Ovary (tissue), 9 donors: ENCODE data around the gene CPXM1. TPM values are rescaled to one million over a fixed set of nuclear protein-coding genes. Genes with fewer than 3 reads are reported as not detected.
A peak's percentile ranks its signal among the peaks of the same experiment; 100 is the strongest.

Experiments used
- DNase-seq, 5 donors: peaks; one replicate each; pipeline ENCODE4 v3.0.0-alpha.2; 2019 to 2020
- H3K27ac ChIP-seq, 2 donors: fragments of 200-600 bp; one replicate each; pipeline versions ENCODE4 v1.5.1 to v1.8.0; 2019 to 2022
- H3K27me3 ChIP-seq: fragments of 200-600 bp; one replicate; pipeline ENCODE4 v1.8.0; 2022
- H3K36me3 ChIP-seq: fragments of 200-600 bp; sonication (generic); one replicate; pipeline ENCODE4 v1.5.1; 2019
- H3K4me1 ChIP-seq: one replicate; pipeline ENCODE4 v1.8.1; 2013; ENCODE audit warnings: mild to moderate bottlenecking, moderate library complexity; ENCODE audit not compliant: insufficient read depth
- H3K4me3 ChIP-seq: fragments of 200-600 bp; sonication (generic); one replicate; pipeline ENCODE4 v1.5.1; 2017
- H3K9me3 ChIP-seq, 2 donors: fragments of 200-600 bp in 1 of 2; sonication (generic) in 1 of 2; one replicate each; pipeline versions ENCODE4 v1.5.1 to v1.8.1; 2013 to 2019; ENCODE audit warnings: mild to moderate bottlenecking in 1 of 2, moderate library complexity in 1 of 2
- EP300 ChIP-seq: sonication (generic); formaldehyde crosslinking; IDR thresholded peaks from one replicate; pipeline ENCODE4 v1.6.1; 2017; ENCODE audit warnings: antibody characterized with exemption
- POLR2A ChIP-seq: fragments of 450-650 bp; IDR thresholded peaks from one replicate; pipeline ENCODE4 v1.6.1; 2017; ENCODE audit warnings: antibody characterized with exemption, mild to moderate bottlenecking, moderate library complexity
- WGBS, 3 donors: extraction: QIAGEN DNeasy Blood & Tissue Kit in 1 of 3; methylation state at CpG; one replicate each; pipeline versions ENCODE4 v1.1.5 to v1.1.7; 2013 to 2017; 5-methylcytosine and 5-hydroxymethylcytosine counted together
- intact Hi-C, 4 donors: fragments of 100-400 bp; cut with DNase I; formaldehyde crosslinking; loops; one replicate each; pipeline versions ENCODE4 v1.11.0 to v1.15.1; 2022 to 2023
- polyA plus RNA-seq, 2 donors: library from polyadenylated mRNA; stranded (reverse); fragments of 200-250 nt in 1 of 2; fragments of 350-450 nt in 1 of 2; fragmentation: Illumina TruSeq in 1 of 2; extraction: RNeasy Lipid Tissue Mini Kit (QIAGEN cat#74804) in 1 of 2; gene quantifications; one replicate each; pipeline ENCODE4 v1.2.3, GENCODE V29; 2013 to 2014
- total RNA-seq, 7 donors: library from RNA; depleted of rRNA in 2 of 7; stranded (reverse); fragments of >200 nt in 2 of 7; fragmentation: NEBNext Ultra II Directional in 3 of 7; extraction: Animal tissue kit (Norgen Biotek cat#: 25700) in 3 of 7; gene quantifications; one replicate each; pipeline versions ENCODE4 v1.1.0 to v1.2.4, GENCODE V29; 2016 to 2023
- TF ChIP-seq, protein P1 (sequence below), 3 donors: fragments of 450-650 bp in 2 of 3; fragments of 200-600 bp in 1 of 3; IDR thresholded peaks; one replicate each; pipeline versions ENCODE4 v1.5.1 to v1.8.0; 2016 to 2022; ENCODE audit warnings: antibody characterized with exemption in 3 of 3, mild to moderate bottlenecking in 1 of 3
- donor health status: DM: no; HTN: no; CAD: no; lungs with moderate emphysema.
- donor health status: DM: no; HTN: no; CAD: no.
- donor health status: Bipolar disorder and iron deficiency.
- donor health status: DM: yes; HTN: yes; CAD: no.
- donor health status: DM: no; HTN: no; CAD: no.
- donor health status: DM: yes; HTN: yes; CAD: no.

The CPXM1 gene
- total and polyA plus RNA-seq, 9 donors, result 0.86 to 50.9 (median 28.1) TPM

DNA sequence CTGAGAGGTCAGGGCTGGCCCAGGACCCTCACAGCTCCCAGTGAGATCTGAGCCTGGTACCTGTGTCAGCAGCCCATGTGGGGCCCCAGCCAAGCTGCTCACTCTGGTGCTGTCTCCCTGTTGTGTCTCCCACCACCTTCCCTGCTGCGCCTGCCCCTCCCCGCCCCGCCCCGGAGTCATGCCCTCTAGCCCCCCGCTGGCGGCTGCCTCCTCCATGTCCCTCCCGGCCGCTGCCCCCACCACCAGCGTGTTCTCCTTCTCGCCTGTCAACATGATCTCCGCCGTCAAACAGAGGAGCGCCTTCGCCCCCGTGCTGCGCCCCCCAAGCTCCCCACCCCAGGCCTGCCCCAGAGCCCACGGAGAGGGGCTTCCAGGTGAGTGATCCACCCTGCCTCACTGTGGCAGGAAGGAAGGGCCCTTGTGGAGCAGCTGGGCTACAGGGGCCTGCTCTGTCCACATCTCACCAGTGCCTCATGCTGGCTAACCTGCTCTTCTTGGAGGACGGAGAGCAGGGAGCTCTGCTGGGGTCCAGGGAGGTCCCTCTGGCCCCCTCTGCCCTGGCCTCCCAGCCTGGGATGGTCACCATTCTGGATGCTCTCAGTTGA lies 44.9 kb downstream of the CPXM1 start:
- TF ChIP-seq EP300, result no peak
- TF ChIP-seq, protein P1, sequence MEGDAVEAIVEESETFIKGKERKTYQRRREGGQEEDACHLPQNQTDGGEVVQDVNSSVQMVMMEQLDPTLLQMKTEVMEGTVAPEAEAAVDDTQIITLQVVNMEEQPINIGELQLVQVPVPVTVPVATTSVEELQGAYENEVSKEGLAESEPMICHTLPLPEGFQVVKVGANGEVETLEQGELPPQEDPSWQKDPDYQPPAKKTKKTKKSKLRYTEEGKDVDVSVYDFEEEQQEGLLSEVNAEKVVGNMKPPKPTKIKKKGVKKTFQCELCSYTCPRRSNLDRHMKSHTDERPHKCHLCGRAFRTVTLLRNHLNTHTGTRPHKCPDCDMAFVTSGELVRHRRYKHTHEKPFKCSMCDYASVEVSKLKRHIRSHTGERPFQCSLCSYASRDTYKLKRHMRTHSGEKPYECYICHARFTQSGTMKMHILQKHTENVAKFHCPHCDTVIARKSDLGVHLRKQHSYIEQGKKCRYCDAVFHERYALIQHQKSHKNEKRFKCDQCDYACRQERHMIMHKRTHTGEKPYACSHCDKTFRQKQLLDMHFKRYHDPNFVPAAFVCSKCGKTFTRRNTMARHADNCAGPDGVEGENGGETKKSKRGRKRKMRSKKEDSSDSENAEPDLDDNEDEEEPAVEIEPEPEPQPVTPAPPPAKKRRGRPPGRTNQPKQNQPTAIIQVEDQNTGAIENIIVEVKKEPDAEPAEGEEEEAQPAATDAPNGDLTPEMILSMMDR (IDR thresholded peaks at IDR 0.05), result no peak
- TF ChIP-seq POLR2A, result no peak
- Histone ChIP-seq H3K27me3 (no peaks in the 10 kb centered on the region), H3K4me1 (peaks cover 2% of the 10 kb centered on the region), H3K4me3 (no peak overlapping the region), H3K36me3 (no peaks in the 10 kb centered on the region), H3K9me3 (no peaks in the 10 kb centered on the region), H3K27ac (no peak overlapping the region)
- no peak for DNase-seq
- intact Hi-C loops, result loop anchor here in 2 of 4 donors (5.0 to 10.0 kb wide), 3 partner anchors 59 to 97 kb away; partner anchors contain the start of genes C20orf141 (in 1 of the 2), PCED1A (in 1 of the 2), TMEM239 (in 1 of the 2) and VPS16 (in 1 of the 2)
- WGBS, 3 donors, result 71 to 79% (median 77%) methylated on average over 18 of the region's 18 CpGs

DNA sequence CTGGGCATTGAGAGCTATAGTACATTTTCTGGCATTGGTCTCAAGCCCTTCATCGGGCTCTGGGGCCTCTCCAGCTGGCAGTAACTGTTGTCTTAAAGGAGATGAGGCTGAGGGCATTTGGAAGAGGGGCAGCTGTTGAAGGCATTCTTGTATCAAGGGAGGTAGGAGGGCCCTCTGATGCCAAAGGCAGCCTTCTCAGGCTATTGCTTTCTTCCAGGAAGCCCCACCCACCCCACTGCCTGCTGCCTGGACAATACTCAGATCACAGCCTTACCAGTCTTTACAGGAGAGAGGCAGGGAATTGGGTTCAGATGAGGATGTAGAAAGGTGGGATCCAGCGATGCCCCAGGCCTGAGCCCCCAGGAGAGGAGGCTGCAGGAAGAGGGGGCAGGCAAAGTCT lies 46.0 kb downstream of the CPXM1 start:
- intact Hi-C loops, result loop anchor here in 3 of 4 donors (5.0 to 10.0 kb wide), 4 partner anchors 57 to 232 kb away; partner anchors contain the start of genes C20orf141 (in 1 of the 3), EBF4 (in 1 of the 3) and TMEM239 (in 1 of the 3)
- 81 to 85% (median 83%) methylated on average over 2 of the region's 2 CpGs for WGBS, 3 donors
- Histone ChIP-seq H3K27me3 (no peaks in the 10 kb centered on the region), H3K9me3 (no peaks in the 10 kb centered on the region), H3K36me3 (no peaks in the 10 kb centered on the region), H3K27ac (no peak overlapping the region), H3K4me1 (peaks cover 2% of the 10 kb centered on the region), H3K4me3 (no peak overlapping the region)
- TF ChIP-seq, protein P1 (IDR thresholded peaks at IDR 0.05), result no peak
- TF ChIP-seq POLR2A, result no peak
- no peak for TF ChIP-seq EP300
- no peak for DNase-seq

DNA sequence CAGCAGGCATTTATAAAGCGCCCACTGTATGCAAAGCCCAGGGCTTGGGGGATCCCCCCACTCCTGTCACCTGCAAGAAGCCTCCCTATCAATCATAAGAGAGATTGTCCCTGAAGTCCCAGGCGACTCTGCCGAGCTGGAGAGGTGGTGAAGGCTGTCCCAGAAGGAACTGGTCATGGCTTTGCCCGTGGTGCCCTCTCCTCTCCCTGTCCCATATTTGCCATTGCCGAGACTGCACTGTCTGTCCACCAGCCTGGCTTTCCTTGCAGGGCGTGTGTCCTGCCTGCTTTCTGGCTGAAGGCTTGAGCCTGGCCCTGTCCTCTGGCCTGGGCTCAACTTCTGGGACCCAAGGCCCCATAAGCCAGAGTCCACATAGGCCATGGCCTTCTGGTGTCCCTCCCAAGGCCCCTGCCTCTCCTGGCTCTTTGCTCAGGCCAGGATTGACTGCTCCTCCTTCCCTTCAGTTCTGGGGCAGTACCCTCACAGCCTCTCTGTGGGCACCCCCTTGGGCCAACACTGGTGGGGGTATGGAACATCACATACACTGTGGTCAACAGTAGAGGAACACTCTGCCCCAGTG lies 46.9 kb downstream of the CPXM1 start:
- DNase-seq, result no peak
- no peak overlapping the region for H3K27ac ChIP-seq
- TF ChIP-seq EP300 (no peak), POLR2A (no peak)
- TF ChIP-seq, protein P1 (IDR thresholded peaks at IDR 0.05), result no peak
- intact Hi-C loops, result loop anchor here in 3 of 4 donors (5.0 to 10.0 kb wide), 4 partner anchors 56 to 231 kb away; partner anchors contain the start of genes C20orf141 (in 1 of the 3), EBF4 (in 1 of the 3) and TMEM239 (in 1 of the 3)
- peaks cover 2% of the 10 kb centered on the region for H3K4me1 ChIP-seq
- H3K4me3 ChIP-seq, result no peak overlapping the region
- H3K9me3 ChIP-seq, result no peaks in the 10 kb centered on the region
- WGBS, 3 donors, result 91 to 96% (median 95%) methylated on average over 6 of the region's 6 CpGs
- no peaks in the 10 kb centered on the region for H3K36me3 ChIP-seq
- no peaks in the 10 kb centered on the region for H3K27me3 ChIP-seq

DNA sequence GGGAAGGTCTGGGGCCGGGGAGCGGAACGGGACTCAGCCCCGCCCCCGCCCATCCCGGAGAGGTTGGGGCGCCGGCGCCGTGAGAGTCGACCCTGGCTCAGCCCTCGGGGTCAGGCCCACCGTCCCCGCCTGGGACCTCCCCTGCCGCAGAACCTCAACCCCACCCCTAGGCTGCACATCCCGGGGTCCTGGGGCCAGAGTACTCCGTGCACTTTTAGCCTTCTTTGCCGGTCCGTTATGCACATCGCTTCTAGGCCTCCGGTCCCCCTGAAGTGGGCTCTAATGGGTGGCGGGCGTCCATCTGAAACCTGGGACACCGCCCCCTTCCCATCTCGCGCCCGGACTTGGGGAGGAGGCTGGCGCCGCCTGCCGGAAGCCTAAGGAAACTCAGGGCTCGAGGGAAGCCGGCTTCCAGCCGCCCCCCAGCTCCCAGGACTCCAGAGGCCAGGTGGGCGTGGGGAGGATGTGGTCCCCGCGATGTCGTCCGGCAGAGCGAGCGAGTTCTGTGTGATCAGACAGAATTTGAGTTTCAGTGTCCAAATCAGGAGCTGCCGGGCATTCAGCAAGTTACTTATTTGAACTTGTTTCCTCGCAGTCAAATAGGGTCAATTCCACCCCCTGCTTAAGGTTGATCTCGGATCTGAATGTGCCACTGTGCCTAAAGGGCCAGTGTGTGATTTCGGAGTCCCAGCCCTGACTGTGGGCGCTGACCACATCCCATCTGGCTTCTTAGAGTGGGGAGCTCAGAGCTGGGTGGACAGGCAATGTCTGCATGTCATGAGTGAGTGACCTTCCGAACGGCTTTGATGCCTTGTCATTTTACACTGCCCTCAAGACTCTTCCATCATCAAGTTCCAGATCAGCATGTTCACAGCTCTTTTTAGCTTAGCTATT lies 47.6 kb downstream of the CPXM1 start:
- TF ChIP-seq, protein P1 (IDR thresholded peaks at IDR 0.05), result peak; percentile 37 to 55 (median 53)
- TF ChIP-seq POLR2A (no peak), EP300 (no peak)
- DNase-seq, result peak; percentile 44 to 71 (median 64)
- intact Hi-C loops, result loop anchor here in 3 of 4 donors (5.0 to 10.0 kb wide), 4 partner anchors 56 to 231 kb away; partner anchors contain the start of genes C20orf141 (in 1 of the 3), EBF4 (in 1 of the 3) and TMEM239 (in 1 of the 3)
- Histone ChIP-seq H3K27me3 (no peaks in the 10 kb centered on the region), H3K36me3 (no peaks in the 10 kb centered on the region), H3K4me3 (peak overlapping the region; percentile 46), H3K9me3 (no peaks in the 10 kb centered on the region), H3K27ac (peak overlapping the region; percentile 56 to 90), H3K4me1 (peaks cover 2% of the 10 kb centered on the region)
- WGBS, 3 donors, result 11 to 13% (median 13%) methylated on average over 46 to 47 of the region's 47 CpGs
